ENCODE results near the gene IDUA. TPM values are rescaled to one million over a fixed set of nuclear protein-coding genes. Genes with fewer than 3 reads are reported as not detected.

Gene IDUA
- total RNA-seq, 1 donor from 2014 or later, result 1.0 TPM

GRCh38 chr4:967113-968104 is 19.4 kb upstream of the IDUA start:
- Histone ChIP-seq H3K9me3 (ENCODE audit: control insufficient read depth in 3 of 3, low read length in 3 of 3) (no peaks in the 10 kb centered on the region), H3K27ac (ENCODE audit: low read depth, low read length) (no peak overlapping the region), H3K4me3 (ENCODE audit: low read length in 3 of 3) (no peak overlapping the region), H3K9ac (ENCODE audit: low read depth in 1 of 3, low read length in 3 of 3) (no peak overlapping the region), H3K4me1 (ENCODE audit: control insufficient read depth in 3 of 3, insufficient read depth in 3 of 3, low read length in 3 of 3) (peaks cover 14 to 20% (median 15%) of the 10 kb centered on the region in 3 donors), H3K27me3 (ENCODE audit: control insufficient read depth in 3 of 3, insufficient read depth in 3 of 3, low read length in 3 of 3) (peaks cover 0 to 15% (median 9%) of the 10 kb centered on the region in 3 donors), H3K36me3 (ENCODE audit: control insufficient read depth in 3 of 3, insufficient read depth in 3 of 3, low read length in 3 of 3) (peaks cover 2 to 10% (median 10%) of the 10 kb centered on the region in 3 donors)

GRCh38 chr4:968221-968620 is 18.6 kb upstream of the IDUA start:
- no peaks in the 10 kb centered on the region for H3K9me3 ChIP-seq (ENCODE audit: control insufficient read depth in 3 of 3, low read length in 3 of 3)
- no peak overlapping the region for H3K27ac ChIP-seq (ENCODE audit: low read depth, low read length)
- H3K4me3 ChIP-seq (ENCODE audit: low read length in 3 of 3), result no peak overlapping the region
- H3K27me3 ChIP-seq (ENCODE audit: control insufficient read depth in 3 of 3, insufficient read depth in 3 of 3, low read length in 3 of 3), result peaks cover 0 to 15% (median 9%) of the 10 kb centered on the region in 3 donors
- H3K9ac ChIP-seq (ENCODE audit: low read depth in 1 of 3, low read length in 3 of 3), result no peak overlapping the region
- H3K4me1 ChIP-seq (ENCODE audit: control insufficient read depth in 3 of 3, insufficient read depth in 3 of 3, low read length in 3 of 3), result peaks cover 20 to 25% (median 21%) of the 10 kb centered on the region in 3 donors
- peaks cover 2 to 10% (median 10%) of the 10 kb centered on the region in 3 donors for H3K36me3 ChIP-seq (ENCODE audit: control insufficient read depth in 3 of 3, insufficient read depth in 3 of 3, low read length in 3 of 3)

- peaks cover 20 to 25% (median 21%) of the 10 kb centered on the region in 3 donors for H3K4me1 ChIP-seq (ENCODE audit: control insufficient read depth in 3 of 3, insufficient read depth in 3 of 3, low read length in 3 of 3)
- peaks cover 0 to 15% (median 9%) of the 10 kb centered on the region in 3 donors for H3K27me3 ChIP-seq (ENCODE audit: control insufficient read depth in 3 of 3, insufficient read depth in 3 of 3, low read length in 3 of 3)
- peaks cover 2 to 10% (median 10%) of the 10 kb centered on the region in 3 donors for H3K36me3 ChIP-seq (ENCODE audit: control insufficient read depth in 3 of 3, insufficient read depth in 3 of 3, low read length in 3 of 3)
- H3K9ac ChIP-seq (ENCODE audit: low read depth in 1 of 3, low read length in 3 of 3), result no peak overlapping the region
- no peak overlapping the region for H3K4me3 ChIP-seq (ENCODE audit: low read length in 3 of 3)
- H3K27ac ChIP-seq (ENCODE audit: low read depth, low read length), result no peak overlapping the region
- no peaks in the 10 kb centered on the region for H3K9me3 ChIP-seq (ENCODE audit: control insufficient read depth in 3 of 3, low read length in 3 of 3)
Measured at GRCh38 chr4:968621-969394, 18.0 kb upstream of the IDUA start.

GRCh38 chr4:970046-970745 is 16.6 kb upstream of the IDUA start:
- Histone ChIP-seq H3K27ac (ENCODE audit: low read depth, low read length) (no peak overlapping the region), H3K4me3 (ENCODE audit: low read length in 3 of 3) (no peak overlapping the region), H3K36me3 (ENCODE audit: control insufficient read depth in 3 of 3, insufficient read depth in 3 of 3, low read length in 3 of 3) (peaks cover 0 to 10% (median 4%) of the 10 kb centered on the region in 3 donors), H3K9ac (ENCODE audit: low read depth in 1 of 3, low read length in 3 of 3) (no peak overlapping the region), H3K4me1 (ENCODE audit: control insufficient read depth in 3 of 3, insufficient read depth in 3 of 3, low read length in 3 of 3) (peaks cover 20 to 25% (median 21%) of the 10 kb centered on the region in 3 donors), H3K9me3 (ENCODE audit: control insufficient read depth in 3 of 3, low read length in 3 of 3) (no peaks in the 10 kb centered on the region), H3K27me3 (ENCODE audit: control insufficient read depth in 3 of 3, insufficient read depth in 3 of 3, low read length in 3 of 3) (peaks cover 0 to 15% (median 9%) of the 10 kb centered on the region in 3 donors)

- H3K27ac ChIP-seq (ENCODE audit: low read depth, low read length), result no peak overlapping the region
- H3K9ac ChIP-seq (ENCODE audit: low read depth in 1 of 3, low read length in 3 of 3), result peak overlapping the region in 1 of 3 donors; percentile 82
- H3K4me3 ChIP-seq (ENCODE audit: low read length in 3 of 3), result no peak overlapping the region
- H3K36me3 ChIP-seq (ENCODE audit: control insufficient read depth in 3 of 3, insufficient read depth in 3 of 3, low read length in 3 of 3), result peaks cover 0 to 9% (median 2%) of the 10 kb centered on the region in 3 donors
- H3K9me3 ChIP-seq (ENCODE audit: control insufficient read depth in 3 of 3, low read length in 3 of 3), result no peaks in the 10 kb centered on the region
- H3K4me1 ChIP-seq (ENCODE audit: control insufficient read depth in 3 of 3, insufficient read depth in 3 of 3, low read length in 3 of 3), result peaks cover 20 to 25% (median 21%) of the 10 kb centered on the region in 3 donors
- peaks cover 0 to 15% (median 9%) of the 10 kb centered on the region in 3 donors for H3K27me3 ChIP-seq (ENCODE audit: control insufficient read depth in 3 of 3, insufficient read depth in 3 of 3, low read length in 3 of 3)
Measured at GRCh38 chr4:970854-971520, 15.9 kb upstream of the IDUA start.

GRCh38 chr4:971666-972500 is 15.0 kb upstream of the IDUA start:
- Histone ChIP-seq H3K4me1 (ENCODE audit: control insufficient read depth in 3 of 3, insufficient read depth in 3 of 3, low read length in 3 of 3) (peaks cover 20 to 25% (median 21%) of the 10 kb centered on the region in 3 donors), H3K27me3 (ENCODE audit: control insufficient read depth in 3 of 3, insufficient read depth in 3 of 3, low read length in 3 of 3) (peaks cover 0 to 15% (median 9%) of the 10 kb centered on the region in 3 donors), H3K9ac (ENCODE audit: low read depth in 1 of 3, low read length in 3 of 3) (peak overlapping the region; percentile 65 to 82 (median 73)), H3K4me3 (ENCODE audit: low read length in 3 of 3) (peak overlapping the region; percentile 38 to 82 (median 71)), H3K9me3 (ENCODE audit: control insufficient read depth in 3 of 3, low read length in 3 of 3) (no peaks in the 10 kb centered on the region), H3K36me3 (ENCODE audit: control insufficient read depth in 3 of 3, insufficient read depth in 3 of 3, low read length in 3 of 3) (no peaks in the 10 kb centered on the region), H3K27ac (ENCODE audit: low read depth, low read length) (no peak overlapping the region)

- peak overlapping the region; percentile 65 to 82 (median 73) for H3K9ac ChIP-seq (ENCODE audit: low read depth in 1 of 3, low read length in 3 of 3)
Measured at GRCh38 chr4:972651-973424, 14.0 kb upstream of the IDUA start.

More at GRCh38 chr4:972651-973424, 14.0 kb upstream of the IDUA start:
- Histone ChIP-seq H3K36me3 (ENCODE audit: control insufficient read depth in 3 of 3, insufficient read depth in 3 of 3, low read length in 3 of 3) (no peaks in the 10 kb centered on the region), H3K27ac (ENCODE audit: low read depth, low read length) (no peak overlapping the region), H3K9me3 (ENCODE audit: control insufficient read depth in 3 of 3, low read length in 3 of 3) (no peaks in the 10 kb centered on the region), H3K4me3 (ENCODE audit: low read length in 3 of 3) (peak overlapping the region; percentile 56 to 82 (median 71)), H3K27me3 (ENCODE audit: control insufficient read depth in 3 of 3, insufficient read depth in 3 of 3, low read length in 3 of 3) (peaks cover 0 to 12% (median 6%) of the 10 kb centered on the region in 3 donors), H3K4me1 (ENCODE audit: control insufficient read depth in 3 of 3, insufficient read depth in 3 of 3, low read length in 3 of 3) (peaks cover 20 to 25% (median 21%) of the 10 kb centered on the region in 3 donors)

All from skeletal muscle tissue (tissue), 4 donors.